Inflammatory macrophage treated with lipopolysaccharide for 4 hours (primary cell): ENCODE data around the gene C3orf20.

ENCODE experiments used
- DNase-seq: peaks from one replicate; pipeline ENCODE4 v3.0.0-alpha.2; 2020

C3orf20 gene

DNA sequence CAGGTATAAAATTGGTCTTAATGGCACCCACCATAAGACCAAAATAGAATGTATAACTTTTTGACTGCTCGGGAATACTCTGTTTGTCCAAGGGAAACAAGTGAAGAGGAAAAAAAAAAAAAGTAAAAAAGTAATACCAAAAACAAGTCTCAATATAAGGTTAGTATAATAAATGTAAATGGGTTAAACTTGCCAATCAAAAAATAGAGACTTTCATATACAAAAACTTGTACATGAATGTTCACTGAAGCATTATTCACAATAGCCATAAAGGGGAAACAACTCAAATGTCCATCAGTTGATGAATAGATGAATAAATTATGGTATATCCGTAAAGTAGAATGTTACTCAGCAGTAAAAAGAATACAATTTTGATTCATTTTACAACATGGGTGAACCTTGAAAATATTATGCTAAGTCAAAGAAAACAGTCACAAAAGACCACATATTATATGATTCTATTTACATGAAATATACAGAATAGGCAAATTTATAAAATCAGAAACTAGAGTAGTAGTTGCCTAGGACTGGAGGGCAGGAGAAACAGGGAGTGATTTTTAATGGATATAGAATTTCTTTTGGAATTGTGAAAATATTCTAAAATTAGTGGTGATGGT lies 104.2 kb downstream of the C3orf20 start:
- DNase-seq = no peak

DNA sequence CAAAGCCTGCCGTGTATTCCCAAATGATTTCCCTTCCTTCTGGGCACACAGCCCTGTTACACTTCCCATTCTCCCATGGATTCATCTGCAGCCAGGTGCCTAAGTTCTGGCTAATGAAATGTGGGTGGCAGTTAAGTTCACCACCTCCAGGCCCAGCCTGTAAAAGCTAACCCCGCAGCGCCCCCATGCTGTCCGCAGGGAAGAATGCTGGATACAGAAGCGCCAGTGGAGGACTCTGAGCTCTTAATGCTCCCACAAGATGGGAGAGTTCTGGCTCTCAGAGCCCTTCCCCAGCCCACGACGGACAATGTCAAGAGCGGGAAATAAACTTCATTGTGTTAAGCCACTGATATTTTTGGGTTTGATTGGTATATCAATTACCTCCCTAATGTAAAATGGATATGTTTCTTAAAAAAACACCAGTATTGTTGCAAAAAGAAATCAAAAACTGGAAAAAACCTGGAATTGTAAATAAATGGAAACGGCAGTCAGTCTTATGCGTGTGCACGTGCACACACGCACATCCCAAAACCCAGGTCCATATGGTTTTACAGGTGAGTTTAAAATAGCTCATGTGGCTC lies 106.1 kb downstream of the C3orf20 start:
- peak; percentile 52 for DNase-seq

DNA sequence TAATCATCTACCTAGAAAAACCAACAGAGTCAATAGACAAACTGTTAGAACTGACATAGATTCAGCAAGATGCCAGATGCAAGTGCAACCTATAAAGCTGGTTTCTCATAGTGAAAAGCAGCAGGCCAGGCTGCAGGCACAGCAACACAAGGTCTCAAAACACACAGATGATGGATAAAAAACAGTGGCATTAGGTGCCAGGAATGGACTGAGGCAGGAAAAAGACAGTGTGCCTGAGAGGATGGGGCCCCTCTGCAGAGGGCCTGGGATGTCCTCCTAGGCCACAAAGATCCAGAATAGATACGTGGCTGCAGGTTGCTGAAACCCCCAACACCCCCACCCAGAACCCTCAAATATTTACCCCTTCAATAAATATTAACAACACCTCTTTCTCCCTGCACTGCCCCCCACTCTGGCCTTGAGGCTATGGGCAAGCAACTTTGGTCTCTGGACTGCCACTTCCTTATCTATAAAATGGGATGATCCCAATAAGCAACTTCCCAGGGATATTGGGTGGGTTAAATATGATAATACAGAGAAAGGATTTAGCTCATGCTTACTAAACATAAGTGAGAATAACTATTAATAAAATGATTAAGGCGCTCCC lies 108.6 kb downstream of the C3orf20 start:
- DNase-seq = no peak

DNA sequence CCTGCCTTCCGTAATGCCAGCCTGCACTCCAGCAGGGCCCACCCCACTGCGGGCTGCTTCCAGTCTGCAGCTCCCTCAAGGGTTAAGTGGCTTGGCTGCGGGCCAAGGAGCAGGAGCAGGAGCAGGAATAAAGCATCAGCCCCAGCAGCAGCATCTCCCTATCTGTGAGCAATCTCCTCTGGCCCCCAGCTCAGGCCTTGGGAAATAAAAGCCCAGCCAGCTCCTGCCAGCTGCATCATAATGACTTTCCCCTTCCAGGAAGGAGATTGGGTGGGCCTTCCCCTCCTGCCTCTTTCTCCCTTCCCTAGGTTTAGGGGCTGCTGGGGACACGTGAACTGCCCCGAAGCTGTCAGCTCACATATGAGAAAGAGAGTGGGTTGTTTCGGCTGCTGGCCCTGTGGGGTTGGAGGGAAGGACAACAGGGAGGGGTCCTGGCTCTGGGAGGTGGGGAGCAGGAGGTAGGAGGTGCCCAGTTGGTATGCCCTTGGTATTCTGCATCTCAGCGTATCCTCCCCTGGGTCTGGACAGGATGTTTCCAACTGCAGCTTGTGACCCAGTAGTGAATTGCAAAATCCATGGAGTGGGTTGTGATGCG lies 109.2 kb downstream of the C3orf20 start:
- DNase-seq = no peak

DNA sequence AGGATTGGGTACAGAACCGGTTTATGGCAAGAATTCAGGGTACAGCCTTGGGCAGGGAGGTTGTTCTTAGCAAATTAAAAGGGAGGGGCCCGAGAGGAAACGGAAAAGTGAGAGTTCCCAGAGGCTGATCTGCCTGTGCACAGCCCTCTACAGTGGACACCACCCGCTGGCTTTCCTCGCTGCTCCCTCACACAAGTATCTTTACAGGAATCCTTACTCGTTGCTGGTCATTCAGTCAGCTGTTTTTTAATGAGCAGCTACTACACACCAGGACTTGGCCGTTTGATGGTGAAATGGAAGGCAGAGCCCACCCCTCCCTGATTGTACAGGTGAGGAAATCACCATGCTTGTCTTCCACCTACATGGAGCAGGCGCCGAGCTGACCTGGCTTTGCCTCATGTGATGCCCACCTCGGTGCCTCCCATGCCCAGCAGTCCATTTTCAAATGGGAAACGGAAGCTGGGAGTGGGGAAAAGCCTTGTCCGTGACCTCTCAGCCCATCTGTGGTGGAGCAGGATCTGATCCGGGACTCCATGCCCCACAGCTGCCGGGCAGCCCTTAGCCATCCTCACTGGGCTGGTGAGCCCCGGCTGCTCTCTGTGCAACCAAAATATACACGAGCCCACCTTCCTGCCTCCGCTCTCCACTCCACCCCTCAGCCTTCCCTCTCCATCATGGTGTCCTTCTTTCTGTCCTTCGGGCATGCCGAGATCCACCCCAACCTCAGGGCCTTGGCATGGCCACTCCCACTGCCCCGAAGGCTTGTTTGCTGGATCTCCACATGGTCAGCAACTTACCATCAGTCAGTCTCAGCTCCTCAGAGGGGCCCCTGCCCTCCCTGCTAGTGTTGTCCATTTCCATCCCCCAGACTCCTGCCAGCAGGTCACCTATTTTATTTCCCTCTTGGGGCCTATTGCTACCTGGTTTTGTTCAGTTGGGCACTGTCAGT lies 110.5 kb downstream of the C3orf20 start:
- no peak for DNase-seq

DNA sequence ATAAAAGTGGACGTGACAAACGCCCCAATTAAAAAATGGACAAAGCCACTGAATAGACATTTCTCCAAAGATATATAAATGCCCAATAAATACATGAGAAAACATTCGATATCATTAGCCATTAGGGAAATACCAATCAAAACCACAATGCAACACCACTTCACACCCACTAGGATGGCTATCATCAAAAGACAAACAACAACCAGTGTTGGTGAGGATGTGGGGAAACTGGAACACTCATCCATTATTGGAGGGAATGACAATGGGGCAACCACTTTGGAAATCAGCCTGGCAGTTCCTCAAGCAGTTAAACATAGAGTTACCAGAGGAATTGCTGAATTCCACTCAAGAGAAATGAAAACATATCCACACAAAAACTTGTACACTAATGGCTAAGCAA lies 111.4 kb downstream of the C3orf20 start:
- DNase-seq = no peak

DNA sequence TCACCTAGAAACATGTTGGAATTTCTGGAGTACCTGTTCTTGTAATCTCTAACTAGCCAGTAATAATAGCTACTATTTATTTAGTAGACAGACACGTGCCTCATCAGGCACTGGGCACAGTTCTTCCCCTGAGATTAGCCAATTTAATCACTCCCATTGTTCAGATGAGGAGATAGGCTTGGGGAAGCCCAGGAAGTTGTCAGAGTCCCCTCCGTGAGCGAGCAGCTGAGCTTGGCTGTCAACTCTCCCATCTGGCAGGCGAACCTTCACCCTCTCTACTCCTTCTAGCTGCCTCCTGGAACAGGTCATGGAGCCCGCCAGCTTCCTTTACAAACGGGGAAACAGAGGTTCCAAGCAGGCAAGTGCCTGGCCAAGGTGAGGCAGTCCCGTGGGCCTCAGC lies 112.7 kb downstream of the C3orf20 start:
- no peak for DNase-seq

DNA sequence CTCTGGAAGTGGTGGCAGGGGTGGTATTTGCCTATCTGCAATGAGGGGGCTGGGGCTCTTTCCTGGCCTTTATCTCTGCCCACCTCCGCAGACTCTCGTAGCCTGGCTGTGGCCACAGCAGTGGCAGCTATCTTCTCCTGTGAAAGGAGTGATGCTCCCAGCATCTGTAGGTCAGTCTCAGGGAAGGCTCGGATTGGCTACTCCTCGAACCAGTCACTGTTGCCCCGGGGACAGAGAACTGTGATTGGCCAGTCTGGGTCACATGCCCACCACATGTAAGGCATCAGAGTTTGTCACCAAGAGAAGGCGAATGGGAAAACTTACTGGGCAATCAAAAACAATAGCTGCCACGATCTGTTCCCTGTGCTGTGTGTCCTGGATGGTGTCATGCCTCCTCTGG lies 113.7 kb downstream of the C3orf20 start:
- no peak for DNase-seq

DNA sequence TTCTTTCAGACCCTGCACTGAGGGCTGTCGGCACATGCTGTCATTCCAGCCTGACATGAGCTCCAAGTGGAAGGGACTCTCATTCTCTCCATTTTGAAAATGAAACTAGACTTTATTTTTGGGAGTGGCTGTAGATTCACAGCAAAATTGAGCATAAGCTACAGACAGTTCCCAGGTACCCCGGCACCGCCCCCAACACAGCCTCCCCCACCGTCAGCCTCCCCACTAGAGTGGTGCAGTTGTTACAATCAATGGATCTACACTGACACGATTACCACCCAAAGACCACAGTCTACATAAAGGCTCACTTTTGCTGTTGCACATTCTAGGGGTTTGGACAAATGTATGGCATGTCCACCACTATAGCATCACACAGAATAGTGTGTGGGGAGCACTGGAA lies 114.3 kb downstream of the C3orf20 start:
- no peak for DNase-seq

DNA sequence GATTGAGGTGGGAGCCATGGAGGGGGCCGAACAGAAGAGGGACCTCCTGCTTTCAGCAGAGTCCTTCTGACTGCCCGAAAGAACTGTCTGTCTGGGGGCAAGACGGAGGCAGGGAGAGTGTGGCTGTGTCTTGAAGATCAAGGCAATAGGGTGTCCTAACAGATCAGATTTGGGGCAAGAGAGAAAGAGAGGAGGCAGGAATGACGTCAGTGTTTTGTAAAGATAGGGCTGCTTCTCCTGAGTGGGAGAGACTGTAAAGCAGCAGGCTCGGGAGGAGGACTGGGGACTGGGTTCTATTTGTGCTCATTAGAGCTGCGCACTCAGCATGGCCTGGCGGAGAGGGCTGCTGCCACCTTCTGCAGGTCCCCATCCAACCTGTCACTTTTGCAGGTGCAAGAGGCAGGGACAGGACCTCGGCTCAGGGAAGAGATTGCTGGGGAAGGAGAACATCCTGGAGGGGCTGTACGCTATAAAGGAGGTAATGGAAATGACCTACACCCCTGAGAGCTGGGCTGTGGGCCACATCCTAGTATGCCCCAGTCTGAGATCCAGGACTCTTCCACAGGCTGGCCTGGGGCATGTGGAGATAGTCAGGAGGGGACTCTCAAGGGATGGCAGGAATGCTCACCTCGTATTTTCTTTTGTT lies 114.8 kb downstream of the C3orf20 start:
- no peak for DNase-seq

DNA sequence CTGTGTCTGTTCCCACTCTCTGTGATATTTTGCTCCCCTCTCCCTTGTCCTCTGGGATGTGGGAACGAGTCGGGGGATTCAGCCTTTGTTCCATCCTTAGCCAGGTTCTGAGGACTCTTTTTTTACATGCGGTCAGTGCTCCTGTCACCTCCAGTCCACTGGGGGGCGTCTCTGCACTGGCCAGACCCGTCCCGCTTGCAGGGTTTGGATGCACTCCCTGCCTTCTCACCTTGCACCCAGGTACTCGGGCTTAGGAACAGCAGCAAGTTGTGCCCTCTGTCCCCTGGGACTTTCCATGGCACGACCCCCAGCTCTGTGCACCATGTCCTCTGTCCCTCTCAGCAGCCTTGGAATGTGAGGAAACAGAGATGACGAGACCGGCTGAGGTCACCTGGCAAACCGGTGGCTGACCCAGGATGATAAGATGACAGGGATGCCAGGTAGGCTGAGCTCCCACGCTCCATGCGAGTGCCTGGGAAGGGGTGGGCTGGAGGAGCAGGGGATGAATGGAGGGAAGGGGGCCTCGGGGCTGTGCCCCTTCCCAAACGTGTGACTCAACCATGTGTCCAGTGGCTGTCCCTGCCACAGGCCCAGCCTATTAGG lies 116.5 kb downstream of the C3orf20 start:
- peak; percentile 64 for DNase-seq

DNA sequence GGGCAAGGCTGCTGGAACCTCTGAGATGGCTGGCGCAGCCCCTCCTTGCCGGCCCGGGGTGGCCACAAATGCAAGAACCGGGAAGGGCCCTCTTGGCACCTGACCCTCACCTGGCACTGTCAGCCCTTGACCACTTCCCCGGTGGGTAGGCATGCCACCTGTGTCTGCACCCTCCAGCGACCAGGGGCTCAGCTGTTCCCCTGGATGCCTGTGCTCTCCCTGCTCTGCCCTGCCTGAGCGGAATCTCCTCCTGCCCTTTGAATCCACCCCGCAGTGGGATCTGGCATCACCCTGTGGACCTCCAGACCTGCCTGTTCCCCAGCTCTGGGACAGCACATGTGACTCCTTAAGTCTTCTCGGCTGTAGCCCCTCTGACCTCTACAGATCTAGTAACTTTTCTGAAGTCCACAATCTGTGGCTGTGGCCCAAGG lies 117.8 kb downstream of the C3orf20 start:
- no peak for DNase-seq

DNA sequence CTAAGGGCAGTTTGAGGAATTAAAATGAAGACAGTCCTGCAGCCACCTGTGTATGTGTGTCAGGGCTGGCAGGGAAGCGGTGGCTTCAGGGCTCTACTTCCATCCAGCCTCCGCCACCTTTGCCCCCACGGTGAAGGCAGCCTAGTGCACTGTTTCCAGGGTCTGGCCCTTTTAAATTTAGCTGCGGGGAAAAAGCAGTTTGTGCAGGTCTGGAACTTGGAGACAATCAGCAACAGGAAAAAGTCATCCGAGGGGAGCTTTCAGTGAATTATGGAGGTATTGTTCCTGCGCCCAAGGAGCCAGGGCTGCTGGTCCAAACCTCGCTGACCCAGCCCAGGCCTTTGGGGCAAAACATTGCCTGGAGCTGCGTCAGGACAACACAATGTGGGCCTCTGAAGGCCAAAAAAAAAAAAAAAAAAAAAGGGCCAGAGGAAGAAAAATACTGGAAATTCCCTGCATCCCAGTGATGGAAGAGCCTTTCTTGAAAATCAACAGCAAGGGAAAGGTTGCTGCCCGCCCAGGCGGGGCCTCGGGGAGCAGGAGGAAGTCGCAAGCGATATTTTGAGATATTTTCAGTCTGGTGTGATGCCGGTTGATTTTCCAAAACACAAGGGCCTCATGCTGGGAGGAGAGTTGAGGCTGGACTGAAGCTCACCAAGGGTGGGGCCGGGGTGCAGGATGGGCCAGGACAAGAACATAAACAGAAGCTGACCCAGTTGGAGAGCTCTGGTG lies 118.4 kb downstream of the C3orf20 start:
- no peak for DNase-seq

DNA sequence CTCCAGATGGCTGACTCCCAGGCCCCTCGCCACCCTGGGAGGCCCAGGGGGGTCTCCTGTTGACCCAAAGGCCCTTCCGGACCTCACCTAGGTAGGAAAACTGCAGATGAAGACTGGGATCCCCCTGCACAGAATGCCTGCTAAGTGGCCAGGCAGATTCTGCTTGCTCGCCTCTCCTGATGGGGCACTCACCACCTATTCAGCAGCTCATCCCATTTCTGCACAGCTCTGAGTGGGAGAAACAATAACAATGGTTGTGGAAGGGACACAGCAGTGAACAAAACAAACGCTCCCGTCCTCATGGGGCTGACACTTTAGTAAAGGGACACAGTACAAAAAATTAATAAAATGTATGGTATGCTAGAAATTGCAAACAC lies 118.9 kb downstream of the C3orf20 start:
- DNase-seq = no peak

DNA sequence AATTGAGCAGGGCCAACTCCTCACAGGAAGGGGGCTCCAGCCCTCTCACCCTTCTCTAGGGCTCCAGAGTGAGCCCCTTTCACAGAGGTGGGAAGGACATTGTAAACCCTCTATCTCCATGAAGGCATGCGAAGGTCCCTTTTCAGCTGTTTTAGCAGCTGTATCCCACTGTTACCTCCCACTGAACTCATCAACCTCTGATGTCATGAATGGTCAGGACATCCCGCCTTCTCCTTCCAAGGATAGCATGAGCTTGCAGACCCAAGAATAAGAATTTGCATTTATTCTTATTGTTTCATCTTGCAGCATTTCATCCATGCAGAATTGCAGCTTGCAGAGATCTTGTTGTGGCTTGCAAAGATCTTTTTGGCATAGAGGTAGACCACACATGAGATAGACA lies 119.5 kb downstream of the C3orf20 start:
- no peak for DNase-seq

DNA sequence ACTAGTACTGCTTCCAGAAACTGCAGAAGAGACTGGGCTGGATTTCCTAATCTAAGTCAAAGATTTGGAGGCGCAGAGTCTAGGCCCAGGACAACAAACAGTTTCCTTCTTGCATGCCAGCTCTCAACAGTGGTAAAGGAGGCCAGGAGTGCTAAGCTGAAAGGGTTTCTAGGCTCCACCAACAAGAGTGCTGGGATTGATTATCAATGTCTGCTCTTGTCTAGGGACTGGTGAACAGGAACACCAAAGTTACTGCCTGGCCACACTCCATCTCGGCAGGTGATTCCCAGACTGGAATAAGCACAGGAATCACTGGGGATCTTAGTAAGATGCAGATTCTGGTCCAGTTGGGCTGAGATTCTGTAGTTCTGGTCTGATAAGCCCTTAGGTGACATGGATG lies 121.1 kb downstream of the C3orf20 start:
- no peak for DNase-seq

DNA sequence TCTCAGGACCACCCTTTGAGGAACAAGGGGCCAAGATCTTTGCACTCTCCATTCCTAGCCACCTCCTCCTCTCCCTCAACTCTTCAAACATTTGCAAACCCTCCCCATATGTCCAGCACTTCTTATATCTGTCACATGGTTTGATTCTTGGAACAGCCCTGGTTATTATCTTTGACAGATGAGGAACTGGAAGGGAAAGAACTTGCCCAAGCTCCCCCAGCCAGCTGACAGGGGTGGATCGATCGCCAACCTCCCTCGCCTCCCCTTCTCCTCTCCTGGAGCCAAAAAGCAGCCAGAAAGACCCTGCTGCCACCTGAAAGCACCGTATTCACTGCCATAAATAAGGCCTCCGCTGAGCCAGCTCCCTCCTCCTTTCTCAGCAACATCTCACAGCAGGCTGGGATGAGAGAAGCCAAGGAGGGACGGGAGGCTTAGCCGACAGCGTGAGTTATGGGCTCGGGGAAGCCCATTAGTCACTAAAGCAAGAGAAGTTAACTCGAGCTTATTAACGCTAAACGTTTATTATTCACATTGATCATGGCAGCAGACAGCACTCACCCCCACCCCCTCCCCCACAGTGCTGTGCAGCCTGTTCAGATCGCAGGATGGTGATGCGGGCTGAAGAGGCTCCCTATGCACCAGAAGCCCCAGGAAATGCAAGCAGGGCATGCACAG lies 121.6 kb downstream of the C3orf20 start:
- no peak for DNase-seq

DNA sequence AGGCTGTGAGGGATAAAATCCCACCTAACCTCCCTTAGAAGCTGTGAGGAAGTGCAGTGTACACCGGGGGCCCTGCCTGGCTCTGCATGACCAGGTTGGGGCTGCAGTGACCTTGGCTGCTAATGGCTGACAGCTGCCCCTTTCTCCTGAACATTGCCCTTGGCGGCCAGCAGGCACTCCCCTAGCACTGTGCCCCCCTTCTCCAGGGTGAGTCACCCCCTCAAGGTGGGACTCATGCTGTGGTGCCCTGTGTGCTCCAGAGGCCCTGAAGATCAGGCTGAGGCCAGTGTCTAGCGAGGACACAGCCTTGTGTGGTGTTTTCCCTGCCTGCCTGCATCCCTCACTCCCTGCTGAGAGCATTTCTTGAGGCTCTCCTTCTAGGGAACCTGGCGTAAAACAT lies 122.8 kb downstream of the C3orf20 start:
- DNase-seq = no peak

DNA sequence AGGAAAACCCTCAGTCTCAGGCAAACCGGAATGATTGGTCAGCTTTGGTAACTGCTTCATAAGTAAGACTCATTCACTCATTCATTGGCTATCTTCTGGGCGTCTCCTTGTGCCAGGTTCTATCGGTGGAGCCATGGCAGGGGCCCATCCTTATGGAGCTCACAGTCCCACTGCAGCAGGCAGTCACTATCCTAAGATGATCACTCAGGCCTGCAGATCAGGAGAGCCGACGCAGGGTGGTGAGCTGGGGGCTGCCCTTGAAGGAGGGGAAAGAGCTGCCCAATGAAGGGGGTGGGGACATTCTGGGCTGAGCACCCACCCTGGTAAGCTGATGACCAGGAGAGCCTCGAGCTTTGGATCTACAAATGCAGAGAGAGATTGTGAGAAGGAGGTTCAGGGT lies 123.3 kb downstream of the C3orf20 start:
- no peak for DNase-seq

DNA sequence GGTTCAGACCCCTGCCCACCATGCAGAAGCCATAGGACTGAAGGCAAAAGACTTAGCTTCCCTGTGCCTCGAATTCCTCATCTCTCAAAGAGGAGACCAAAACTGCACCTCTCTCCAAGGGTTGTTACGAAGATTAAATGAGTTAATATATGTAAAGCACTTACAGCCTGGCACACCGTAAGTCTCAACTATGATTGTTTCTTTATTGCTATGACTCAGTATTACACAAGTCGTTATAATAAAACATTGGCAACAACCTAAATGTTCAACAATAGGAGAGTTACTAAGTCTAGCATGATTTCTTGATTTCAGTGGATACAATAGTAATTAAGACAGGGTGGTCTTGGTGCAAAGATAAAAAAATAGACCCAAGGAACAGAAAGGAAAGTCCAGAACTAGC lies 124.2 kb downstream of the C3orf20 start:
- DNase-seq = no peak

DNA sequence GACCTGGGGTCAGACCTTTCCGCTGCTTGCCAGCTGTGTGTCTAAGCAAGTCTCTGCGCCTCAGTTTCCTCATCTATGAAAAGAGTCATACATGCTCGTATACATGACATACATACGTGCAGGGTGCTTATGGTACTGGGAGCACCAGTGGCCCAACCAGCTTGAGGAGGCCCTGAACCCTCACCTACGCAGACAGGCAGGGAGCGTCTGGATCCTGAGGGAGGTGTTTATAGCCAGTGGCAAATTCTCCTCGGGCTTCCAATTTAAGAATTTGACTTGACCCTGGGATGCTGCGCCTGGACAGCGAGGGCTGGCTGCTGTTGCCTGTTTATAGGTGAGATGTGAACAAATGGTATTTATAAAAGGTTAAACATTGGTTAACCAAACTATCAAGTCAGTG lies 126.1 kb downstream of the C3orf20 start:
- no peak for DNase-seq
